Stomach smooth muscle (tissue), 2 donors: Measurements from ENCODE around the gene RAP1B.
"Not testable (repeated sequence)": the region's sequence is repeated elsewhere in the genome, so short reads cannot be mapped to it uniquely, and the experiment has no call there.

ENCODE experiments used
- H3K27ac ChIP-seq: one replicate; pipeline ENCODE4 v1.7.0; 2013; ENCODE audit warnings: mild to moderate bottlenecking, low read length, inconsistent platforms
- H3K27me3 ChIP-seq, 2 donors: one replicate each; pipeline ENCODE4 v1.7.0; 2013; ENCODE audit warnings: low read length in 2 of 2; ENCODE audit not compliant: insufficient read depth in 2 of 2, control insufficient read depth in 1 of 2
- H3K36me3 ChIP-seq, 2 donors: one replicate each; pipeline ENCODE4 v1.7.0; 2013; ENCODE audit warnings: low read length in 2 of 2; ENCODE audit not compliant: control insufficient read depth in 2 of 2, insufficient read depth in 2 of 2
- H3K4me1 ChIP-seq: one replicate; pipeline ENCODE4 v1.7.0; 2013; ENCODE audit warnings: low read length; ENCODE audit not compliant: control insufficient read depth, insufficient read depth
- H3K4me3 ChIP-seq, 2 donors: one replicate each; pipeline ENCODE4 v1.7.0; 2013; ENCODE audit warnings: low read length in 2 of 2
- H3K9ac ChIP-seq, 2 donors: one replicate each; pipeline ENCODE4 v1.7.0; 2013; ENCODE audit warnings: low read length in 2 of 2, mild to moderate bottlenecking in 1 of 2
- H3K9me3 ChIP-seq, 2 donors: one replicate each; pipeline ENCODE4 v1.7.0; 2013; ENCODE audit warnings: low read length in 2 of 2; ENCODE audit not compliant: control insufficient read depth in 2 of 2
- donor health status: healthy.
- donor health status: Pancreatic carcinoma.

RAP1B gene

GRCh38 chr12:68633614-68634558 is 23.2 kb downstream of the RAP1B start:
- Histone ChIP-seq H3K9ac (no peak overlapping the region), H3K4me3 (no peak overlapping the region), H3K9me3 (no peaks in the 10 kb centered on the region), H3K27me3 (no peaks in the 10 kb centered on the region), H3K36me3 (peaks cover 0 to 2% of the 10 kb centered on the region in 2 donors), H3K4me1 (peaks cover 11% of the 10 kb centered on the region), H3K27ac (no peak overlapping the region)

GRCh38 chr12:68636268-68636667 is 25.6 kb downstream of the RAP1B start:
- Histone ChIP-seq H3K27ac (no peak overlapping the region), H3K4me3 (no peak overlapping the region), H3K9me3 (no peaks in the 10 kb centered on the region), H3K4me1 (peaks cover 13% of the 10 kb centered on the region), H3K36me3 (peaks cover 0 to 2% of the 10 kb centered on the region in 2 donors), H3K27me3 (no peaks in the 10 kb centered on the region), H3K9ac (no peak overlapping the region)

GRCh38 chr12:68637439-68637838 is 26.7 kb downstream of the RAP1B start:
- H3K36me3 ChIP-seq, H3K9me3 ChIP-seq, H3K9ac ChIP-seq, H3K27me3 ChIP-seq, H3K4me3 ChIP-seq, H3K27ac ChIP-seq: not testable (repeated sequence)
- peaks cover 13% of the 10 kb centered on the region for H3K4me1 ChIP-seq

- Histone ChIP-seq H3K9me3 (no peaks in the 10 kb centered on the region), H3K4me3 (no peak overlapping the region), H3K4me1 (peaks cover 13% of the 10 kb centered on the region), H3K27ac (no peak overlapping the region), H3K36me3 (peaks cover 0 to 2% of the 10 kb centered on the region in 2 donors), H3K27me3 (no peaks in the 10 kb centered on the region), H3K9ac (no peak overlapping the region)
Observed at GRCh38 chr12:68638171-68638570, 27.5 kb downstream of the RAP1B start.

- Histone ChIP-seq H3K9me3 (no peaks in the 10 kb centered on the region), H3K36me3 (peaks cover 0 to 2% of the 10 kb centered on the region in 2 donors), H3K4me1 (peaks cover 13% of the 10 kb centered on the region), H3K27me3 (no peaks in the 10 kb centered on the region), H3K9ac (no peak overlapping the region), H3K27ac (no peak overlapping the region), H3K4me3 (no peak overlapping the region)
Observed at GRCh38 chr12:68638721-68639395, 28.2 kb downstream of the RAP1B start.

- H3K27me3 ChIP-seq: no peaks in the 10 kb centered on the region
- peaks cover 0 to 2% of the 10 kb centered on the region in 2 donors for H3K36me3 ChIP-seq
- no peaks in the 10 kb centered on the region for H3K9me3 ChIP-seq
- H3K27ac ChIP-seq: no peak overlapping the region
- no peak overlapping the region for H3K4me3 ChIP-seq
- peaks cover 13% of the 10 kb centered on the region for H3K4me1 ChIP-seq
- H3K9ac ChIP-seq: no peak overlapping the region
Observed at GRCh38 chr12:68639396-68639767, 28.7 kb downstream of the RAP1B start.

- H3K4me1 ChIP-seq: peaks cover 13% of the 10 kb centered on the region
- H3K36me3 ChIP-seq: peaks cover 0 to 2% of the 10 kb centered on the region in 2 donors
- H3K27ac ChIP-seq: no peak overlapping the region
- H3K9ac ChIP-seq: no peak overlapping the region
- no peaks in the 10 kb centered on the region for H3K27me3 ChIP-seq
- peak overlapping the region; percentile 9 to 16 for H3K4me3 ChIP-seq
- no peaks in the 10 kb centered on the region for H3K9me3 ChIP-seq
Observed at GRCh38 chr12:68641138-68641537, 30.4 kb downstream of the RAP1B start.

- Histone ChIP-seq H3K4me1 (no peaks in the 10 kb centered on the region), H3K9ac (no peak overlapping the region), H3K27ac (no peak overlapping the region), H3K9me3 (no peaks in the 10 kb centered on the region), H3K36me3 (peaks cover 0 to 7% of the 10 kb centered on the region in 2 donors), H3K4me3 (no peak overlapping the region), H3K27me3 (no peaks in the 10 kb centered on the region)
Observed at GRCh38 chr12:68646484-68646883, 35.8 kb downstream of the RAP1B start.

GRCh38 chr12:68647507-68647906 is 36.8 kb downstream of the RAP1B start:
- Histone ChIP-seq H3K9ac (no peak overlapping the region), H3K4me1 (no peaks in the 10 kb centered on the region), H3K4me3 (no peak overlapping the region), H3K27me3 (no peaks in the 10 kb centered on the region), H3K27ac (peak overlapping the region; percentile 7), H3K36me3 (peaks cover 0 to 7% of the 10 kb centered on the region in 2 donors), H3K9me3 (no peaks in the 10 kb centered on the region)

- Histone ChIP-seq H3K4me3 (no peak overlapping the region), H3K27ac (no peak overlapping the region), H3K36me3 (peaks cover 2 to 7% of the 10 kb centered on the region in 2 donors), H3K9me3 (no peaks in the 10 kb centered on the region), H3K4me1 (no peaks in the 10 kb centered on the region), H3K9ac (no peak overlapping the region), H3K27me3 (no peaks in the 10 kb centered on the region)
Observed at GRCh38 chr12:68648179-68648578, 37.5 kb downstream of the RAP1B start.
